ENCODE measurements around the gene SLC27A6.
"Not testable (repeated sequence)": the region's sequence is repeated elsewhere in the genome, so short reads cannot be mapped to it uniquely, and the experiment has no call there.

The SLC27A6 gene

GRCh38 chr5:129027260-129027659, 62.0 kb downstream of the SLC27A6 start:
- CTCF ChIA-PET = no interaction called here
- Mint-ChIP-seq H3K4me3 (no peak overlapping the region), H3K4me1 (no peaks in the 10 kb centered on the region), H3K36me3 (no peaks in the 10 kb centered on the region), H3K27me3 (no peaks in the 10 kb centered on the region), H3K27ac (no peak overlapping the region), H3K9me3 (no peaks in the 10 kb centered on the region)
- DNase-seq = no peak

DNA sequence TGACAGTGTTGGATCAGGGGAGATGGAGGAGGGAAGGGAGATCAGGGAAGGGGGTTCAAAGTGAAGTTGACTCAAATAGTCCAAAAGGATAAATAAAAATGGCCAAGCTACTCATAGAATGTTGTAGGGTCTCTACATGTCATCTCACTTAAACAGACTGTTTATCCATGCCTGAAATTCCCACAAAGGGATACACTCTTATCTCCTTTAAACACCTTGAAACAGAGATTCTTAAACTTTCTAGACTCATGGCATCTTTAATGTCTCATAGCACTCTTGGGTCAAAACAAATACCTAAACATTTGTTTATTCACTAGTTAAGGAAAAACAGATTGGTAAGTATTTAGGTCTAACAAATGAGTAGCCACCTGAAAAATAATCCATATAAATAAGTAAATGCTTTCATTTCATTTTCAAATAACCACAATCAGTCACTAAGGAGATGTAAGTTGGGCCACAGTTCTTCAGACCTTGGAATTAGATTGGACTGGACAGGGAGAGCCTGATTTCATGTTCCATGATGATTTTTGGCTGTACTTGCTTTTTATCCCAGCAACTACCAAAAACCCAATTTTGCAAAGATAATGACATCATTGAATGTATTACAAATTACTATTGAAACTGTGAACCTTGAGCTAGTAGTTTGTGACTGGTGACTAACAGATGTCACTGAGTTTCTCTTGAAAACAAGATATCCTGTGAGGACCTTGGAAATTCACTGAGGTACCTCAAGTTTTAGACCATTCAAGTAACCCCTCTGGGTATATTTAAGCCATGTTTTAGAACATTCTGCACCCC, 66.8 kb downstream of the SLC27A6 start:
- Mint-ChIP-seq H3K4me1 (no peaks in the 10 kb centered on the region), H3K27me3 (no peaks in the 10 kb centered on the region), H3K9me3 (no peaks in the 10 kb centered on the region), H3K4me3 (no peak overlapping the region), H3K27ac (no peak overlapping the region), H3K36me3 (no peaks in the 10 kb centered on the region)
- CTCF ChIA-PET = no interaction called here
- DNase-seq = no peak

- H3K27ac Mint-ChIP-seq, DNase-seq, CTCF ChIA-PET, H3K27me3 Mint-ChIP-seq, H3K4me3 Mint-ChIP-seq, H3K9me3 Mint-ChIP-seq, H3K4me1 Mint-ChIP-seq, H3K36me3 Mint-ChIP-seq: not testable (repeated sequence)
These were observed 71.0 kb downstream of the SLC27A6 start for GRCh38 chr5:129036257-129036656.

DNA sequence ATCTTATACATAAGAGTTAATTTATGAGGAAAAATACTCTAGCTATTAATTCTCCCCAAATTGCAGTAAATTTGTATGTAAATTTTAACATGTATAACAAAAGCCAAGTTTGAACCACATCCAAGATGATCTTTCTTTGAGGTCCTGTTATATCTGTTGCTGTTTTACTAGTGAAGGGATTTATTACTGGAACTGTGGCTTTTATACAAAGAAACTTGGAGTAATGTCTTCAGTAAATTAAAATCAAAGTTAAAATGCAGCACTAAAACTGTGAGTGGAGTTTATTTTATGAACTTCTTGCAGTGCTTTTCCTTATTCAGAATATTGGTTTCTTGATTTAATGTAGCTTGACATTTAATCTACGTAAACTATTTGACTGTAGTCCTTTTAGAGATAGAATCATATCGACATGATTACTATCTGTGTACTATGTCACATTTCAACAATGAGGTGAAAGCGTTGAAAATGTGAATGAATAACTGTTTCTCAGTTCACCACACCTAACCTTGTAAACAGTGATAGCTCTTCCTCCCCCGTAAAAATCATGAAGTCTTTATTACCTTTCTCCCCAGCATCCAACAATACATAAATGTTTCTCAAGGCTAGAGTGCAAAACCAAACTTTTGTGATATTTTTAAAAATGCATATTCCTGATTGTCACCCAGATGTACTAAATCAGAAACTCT, 76.1 kb downstream of the SLC27A6 start:
- H3K4me3 Mint-ChIP-seq = no peak overlapping the region
- CTCF ChIA-PET = no interaction called here

DNA sequence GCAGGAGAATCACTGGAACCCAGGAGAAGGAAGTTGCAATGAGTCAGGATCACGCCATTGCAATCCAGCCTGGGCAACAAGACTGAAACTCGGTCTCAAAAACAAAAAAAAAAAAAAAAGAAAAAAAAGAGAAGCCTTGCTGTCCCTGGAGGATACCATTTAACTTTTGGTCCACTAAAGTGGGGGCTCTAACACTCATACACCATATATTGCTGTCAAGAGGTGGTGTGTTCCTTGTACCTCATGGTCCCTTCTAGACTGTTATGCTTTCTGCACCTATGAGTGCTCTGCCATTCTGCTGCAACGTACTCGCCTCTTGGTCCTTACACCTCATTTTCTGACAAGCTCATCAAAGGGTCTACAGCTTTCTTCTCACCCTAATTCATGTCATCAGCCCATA, 77.0 kb downstream of the SLC27A6 start:
- no peak overlapping the region for H3K4me3 Mint-ChIP-seq
- no peaks in the 10 kb centered on the region for H3K27me3 Mint-ChIP-seq
- DNase-seq = no peak
- H3K36me3 Mint-ChIP-seq = no peaks in the 10 kb centered on the region
- no peak overlapping the region for H3K27ac Mint-ChIP-seq
- CTCF ChIA-PET = no interaction called here
- peaks cover 7% of the 10 kb centered on the region for H3K9me3 Mint-ChIP-seq
- H3K4me1 Mint-ChIP-seq = no peaks in the 10 kb centered on the region

More for the DNA sequence above, 76.1 kb downstream of the SLC27A6 start:
- no peak for DNase-seq
- Mint-ChIP-seq H3K27ac (no peak overlapping the region), H3K36me3 (no peaks in the 10 kb centered on the region), H3K9me3 (peaks cover 7% of the 10 kb centered on the region), H3K27me3 (no peaks in the 10 kb centered on the region), H3K4me1 (no peaks in the 10 kb centered on the region)

GRCh38 chr5:129043894-129044293, 78.6 kb downstream of the SLC27A6 start:
- no peaks in the 10 kb centered on the region for H3K27me3 Mint-ChIP-seq
- no peaks in the 10 kb centered on the region for H3K4me1 Mint-ChIP-seq
- H3K27ac Mint-ChIP-seq = no peak overlapping the region
- no peak for DNase-seq
- no peak overlapping the region for H3K4me3 Mint-ChIP-seq
- peaks cover 7% of the 10 kb centered on the region for H3K9me3 Mint-ChIP-seq
- CTCF ChIA-PET = no interaction called here
- H3K36me3 Mint-ChIP-seq = no peaks in the 10 kb centered on the region

- CTCF ChIA-PET = no interaction called here
- H3K9me3 Mint-ChIP-seq = peaks cover 7% of the 10 kb centered on the region
- H3K4me1 Mint-ChIP-seq = no peaks in the 10 kb centered on the region
- no peaks in the 10 kb centered on the region for H3K27me3 Mint-ChIP-seq
- H3K27ac Mint-ChIP-seq = no peak overlapping the region
- no peak overlapping the region for H3K4me3 Mint-ChIP-seq
- no peaks in the 10 kb centered on the region for H3K36me3 Mint-ChIP-seq
- no peak for DNase-seq
These were observed 80.9 kb downstream of the SLC27A6 start for GRCh38 chr5:129046151-129046550.

DNA sequence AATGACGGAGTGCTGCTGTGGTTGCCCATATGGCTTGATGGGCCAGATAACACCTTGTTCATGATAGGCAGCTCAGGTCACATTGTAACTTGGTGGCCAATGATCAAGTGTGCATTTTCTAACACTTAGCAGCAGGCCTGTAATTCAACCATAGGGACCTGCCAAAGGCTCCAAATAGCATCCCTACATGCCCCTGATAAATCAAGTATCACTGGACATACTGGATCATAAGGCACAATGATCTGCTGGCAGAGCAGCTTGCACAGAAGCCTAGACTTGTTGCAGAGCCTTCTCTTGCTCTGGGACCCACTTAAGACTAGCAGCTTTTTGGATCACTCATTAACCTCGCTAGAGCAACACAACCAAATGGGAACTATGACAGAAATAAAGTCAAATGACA, 83.2 kb downstream of the SLC27A6 start:
- Mint-ChIP-seq H3K36me3 (no peaks in the 10 kb centered on the region), H3K27ac (no peak overlapping the region), H3K27me3 (no peaks in the 10 kb centered on the region), H3K9me3 (peaks cover 7% of the 10 kb centered on the region), H3K4me1 (no peaks in the 10 kb centered on the region), H3K4me3 (no peak overlapping the region)
- DNase-seq = no peak
- CTCF ChIA-PET = no interaction called here

DNA sequence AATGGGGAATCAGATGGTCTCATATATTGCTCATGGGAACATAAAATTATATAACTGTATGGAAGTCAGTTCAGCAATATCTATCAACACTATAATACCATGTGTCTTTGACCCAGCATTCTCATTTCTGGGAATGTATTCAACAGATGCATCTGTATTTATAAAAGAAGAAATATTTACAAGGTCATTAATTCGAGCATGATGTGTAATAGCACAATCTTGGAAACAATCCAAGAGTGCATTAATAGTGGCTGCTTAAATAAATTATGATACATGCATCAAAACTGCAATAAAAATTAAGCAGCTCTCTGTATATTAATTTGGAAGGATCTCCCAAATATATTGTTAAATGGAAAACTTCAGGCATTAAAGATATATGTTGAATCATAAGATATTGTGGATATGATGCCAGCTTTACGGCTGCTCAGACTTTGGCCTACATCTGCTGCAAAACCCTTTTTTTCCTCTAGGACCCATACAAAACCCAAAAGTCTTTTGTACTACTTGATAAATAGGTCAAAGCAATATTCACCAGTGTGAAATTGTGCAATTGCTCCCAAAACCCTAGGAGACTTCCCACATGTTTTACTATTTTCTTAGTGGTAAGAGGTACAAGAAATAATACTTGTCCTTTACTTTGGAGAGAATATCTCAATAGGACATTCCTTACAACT, 84.0 kb downstream of the SLC27A6 start:
- Mint-ChIP-seq H3K9me3 (peaks cover 6% of the 10 kb centered on the region), H3K27me3 (no peaks in the 10 kb centered on the region), H3K27ac (no peak overlapping the region), H3K36me3 (no peaks in the 10 kb centered on the region), H3K4me3 (no peak overlapping the region), H3K4me1 (no peaks in the 10 kb centered on the region)
- no peak for DNase-seq
- CTCF ChIA-PET = no interaction called here

- no peak for DNase-seq
- CTCF ChIA-PET = no interaction called here
- H3K9me3 Mint-ChIP-seq = no peaks in the 10 kb centered on the region
- no peak overlapping the region for H3K4me3 Mint-ChIP-seq
- H3K4me1 Mint-ChIP-seq = no peaks in the 10 kb centered on the region
- H3K36me3 Mint-ChIP-seq = no peaks in the 10 kb centered on the region
- H3K27ac Mint-ChIP-seq = no peak overlapping the region
- no peaks in the 10 kb centered on the region for H3K27me3 Mint-ChIP-seq
These were observed 86.0 kb downstream of the SLC27A6 start for GRCh38 chr5:129051283-129051682.

DNA sequence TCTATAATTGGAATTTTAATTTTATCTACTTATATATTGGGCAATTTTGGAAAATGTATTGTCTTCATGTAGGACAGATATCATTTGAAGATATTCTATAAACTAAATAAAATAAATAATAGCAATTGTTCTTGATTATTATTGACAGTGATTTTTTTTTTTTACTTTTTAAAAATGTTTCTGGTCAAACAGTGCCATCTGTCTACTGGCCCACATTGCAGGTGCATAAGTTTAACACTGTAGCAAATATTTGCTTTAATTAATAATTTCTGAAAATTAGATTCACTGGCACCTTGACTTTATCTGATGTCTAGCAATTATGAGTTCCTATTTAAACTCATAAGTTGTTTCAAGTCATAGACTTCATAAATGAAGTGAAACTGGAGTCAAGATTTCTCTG, 88.2 kb downstream of the SLC27A6 start:
- Mint-ChIP-seq H3K27ac (no peak overlapping the region), H3K4me3 (no peak overlapping the region), H3K4me1 (no peaks in the 10 kb centered on the region), H3K27me3 (no peaks in the 10 kb centered on the region), H3K36me3 (no peaks in the 10 kb centered on the region), H3K9me3 (no peaks in the 10 kb centered on the region)
- no peak for DNase-seq
- CTCF ChIA-PET = no interaction called here

DNA sequence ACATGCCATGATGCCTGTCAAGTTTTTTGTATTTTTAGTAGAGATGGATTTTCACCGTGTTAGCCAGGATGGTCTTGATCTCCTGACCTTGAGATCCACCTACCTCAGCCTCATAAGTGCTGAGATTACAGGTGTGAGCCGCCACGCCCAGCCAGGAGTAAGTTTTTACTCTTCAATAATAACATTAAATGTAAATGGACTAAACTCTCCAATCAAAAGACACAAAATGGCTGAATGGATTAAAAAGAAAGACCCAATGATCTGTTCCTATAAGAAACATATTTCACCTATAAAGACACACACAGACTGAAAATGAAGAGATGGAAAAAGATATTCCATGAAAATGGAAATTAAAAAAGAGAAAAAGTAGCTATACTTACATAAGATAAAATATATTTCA, 92.0 kb downstream of the SLC27A6 start:
- no peak overlapping the region for H3K4me3 Mint-ChIP-seq
- CTCF ChIA-PET = no interaction called here
- H3K9me3 Mint-ChIP-seq = no peaks in the 10 kb centered on the region
- no peaks in the 10 kb centered on the region for H3K36me3 Mint-ChIP-seq
- no peak for DNase-seq
- no peak overlapping the region for H3K27ac Mint-ChIP-seq
- H3K27me3 Mint-ChIP-seq = no peaks in the 10 kb centered on the region
- no peaks in the 10 kb centered on the region for H3K4me1 Mint-ChIP-seq

- no peak for DNase-seq
- no peaks in the 10 kb centered on the region for H3K36me3 Mint-ChIP-seq
- H3K4me3 Mint-ChIP-seq = no peak overlapping the region
- no peak overlapping the region for H3K27ac Mint-ChIP-seq
- CTCF ChIA-PET = no interaction called here
- no peaks in the 10 kb centered on the region for H3K4me1 Mint-ChIP-seq
- no peaks in the 10 kb centered on the region for H3K9me3 Mint-ChIP-seq
- no peaks in the 10 kb centered on the region for H3K27me3 Mint-ChIP-seq
These were observed 96.6 kb downstream of the SLC27A6 start for GRCh38 chr5:129061849-129062248.

DNA sequence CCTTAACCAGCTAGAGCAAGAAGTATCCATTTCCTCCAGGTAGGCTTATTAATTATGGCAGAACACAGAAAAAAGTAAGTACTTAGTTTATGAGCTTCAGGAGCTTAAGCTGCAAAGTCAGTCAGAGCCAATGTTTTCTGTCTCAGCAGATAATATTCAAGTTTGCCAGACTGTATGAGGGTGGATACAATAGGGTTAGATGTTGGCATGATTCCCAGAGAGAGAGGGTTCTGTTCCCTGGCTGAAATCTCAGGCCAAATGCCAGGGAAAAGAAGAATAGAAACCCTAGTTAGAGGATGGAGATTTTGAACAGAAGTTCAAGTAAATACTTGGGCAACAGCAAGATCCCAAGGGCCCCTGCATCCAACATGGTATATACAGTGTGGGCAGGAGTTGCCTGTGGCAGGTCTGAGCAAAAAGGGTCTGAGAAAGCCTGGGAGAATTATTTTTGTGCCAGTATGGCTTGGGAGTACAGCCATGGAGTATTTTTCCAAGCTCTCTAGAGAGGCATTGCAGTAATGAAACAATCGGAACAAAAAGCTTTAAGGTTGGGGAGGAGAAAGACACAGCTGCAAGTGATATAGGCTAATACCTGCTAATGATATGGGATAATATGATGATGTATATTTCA, 98.3 kb downstream of the SLC27A6 start:
- Mint-ChIP-seq H3K4me3 (no peak overlapping the region), H3K27me3 (no peaks in the 10 kb centered on the region), H3K27ac (no peak overlapping the region), H3K36me3 (no peaks in the 10 kb centered on the region), H3K9me3 (no peaks in the 10 kb centered on the region), H3K4me1 (no peaks in the 10 kb centered on the region)
- CTCF ChIA-PET = no interaction called here
- DNase-seq = no peak

DNA sequence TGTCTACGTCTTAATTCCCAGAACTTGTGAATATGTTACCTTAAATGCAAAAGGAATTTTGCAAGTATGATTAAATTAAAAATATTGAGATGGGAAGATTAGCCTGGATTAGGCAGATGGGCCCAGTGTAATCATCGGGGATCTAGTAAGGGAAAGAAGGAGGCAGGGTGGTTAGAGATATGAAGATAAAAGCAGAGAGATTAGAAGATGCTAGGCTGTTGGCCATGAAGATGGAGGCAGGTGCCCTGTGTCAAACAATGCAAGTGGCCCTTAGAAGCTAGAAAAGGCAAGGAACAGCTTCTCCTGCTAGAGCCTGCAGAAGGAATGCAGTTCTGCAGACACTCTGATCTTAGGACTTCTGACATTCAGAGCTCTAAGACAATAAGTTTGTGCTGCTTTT, 100.4 kb downstream of the SLC27A6 start:
- Mint-ChIP-seq H3K4me1 (no peaks in the 10 kb centered on the region), H3K27me3 (no peaks in the 10 kb centered on the region), H3K9me3 (no peaks in the 10 kb centered on the region), H3K36me3 (no peaks in the 10 kb centered on the region), H3K4me3 (no peak overlapping the region), H3K27ac (no peak overlapping the region)
- CTCF ChIA-PET = no interaction called here
- no peak for DNase-seq

Data from activated naive CD4-positive, alpha-beta T cell treated with anti-CD3 and anti-CD28 coated beads, Interleukin-2, amount 10 ng/mL, durations not matched to agents 7 days and 5 days (primary cell).